Tibial artery (tissue), 4 donors: Measurements from ENCODE around the gene VWA7.

ENCODE experiments used
- DNase-seq, 2 donors: peaks; one replicate each; pipeline ENCODE4 v3.0.0-alpha.2; 2019
- H3K27ac ChIP-seq, 2 donors: fragments of 200-600 bp; sonication (generic) in 1 of 2; 1 replicate in 1 of 2; 2 replicates in 1 of 2; pipeline ENCODE4 v1.5.1; 2018 to 2019; ENCODE audit warnings: mild to moderate bottlenecking in 1 of 2
- H3K27me3 ChIP-seq, 2 donors: fragments of 200-600 bp; sonication (generic) in 1 of 2; one replicate each; pipeline versions ENCODE4 v1.5.1 to v1.6.0; 2016 to 2019
- H3K36me3 ChIP-seq, 3 donors: fragments of 200-600 bp; sonication (generic) in 2 of 3; one replicate each; pipeline ENCODE4 v1.5.1; 2016 to 2019; ENCODE audit warnings: mild to moderate bottlenecking in 2 of 3
- H3K4me1 ChIP-seq, 4 donors: fragments of 200-600 bp; sonication (generic) in 2 of 4; 1 replicate in 3 of 4; 2 replicates in 1 of 4; pipeline ENCODE4 v1.5.1; 2016 to 2019
- H3K4me3 ChIP-seq, 2 donors: fragments of 200-600 bp; sonication (generic) in 1 of 2; 1 replicate in 1 of 2; 2 replicates in 1 of 2; pipeline ENCODE4 v1.5.1; 2018 to 2019; ENCODE audit warnings: mild to moderate bottlenecking in 2 of 2
- H3K9me3 ChIP-seq, 3 donors: fragments of 200-600 bp; sonication (generic) in 1 of 3; one replicate each; pipeline ENCODE4 v1.5.1; 2016 to 2019
- intact Hi-C: fragments of 100-400 bp; cut with DNase I; formaldehyde crosslinking; loops from one replicate; pipeline ENCODE4 v1.15.0; 2023; ENCODE audit warnings: low total_unique reads
- TF ChIP-seq, protein P1 (sequence below), 2 experiments: fragments of 200-600 bp in 1 of 2; fragments of 450-650 bp in 1 of 2; IDR thresholded peaks; one replicate each; pipeline ENCODE4 v1.5.1; 2017 to 2019; ENCODE audit warnings: antibody characterized with exemption in 2 of 2, mild to moderate bottlenecking in 1 of 2, moderate library complexity in 1 of 2

The VWA7 gene

GRCh38 chr6:31717499-31718222, 59.5 kb downstream of the VWA7 start:
- intact Hi-C loops = no loop called here
- TF ChIP-seq, protein P1, sequence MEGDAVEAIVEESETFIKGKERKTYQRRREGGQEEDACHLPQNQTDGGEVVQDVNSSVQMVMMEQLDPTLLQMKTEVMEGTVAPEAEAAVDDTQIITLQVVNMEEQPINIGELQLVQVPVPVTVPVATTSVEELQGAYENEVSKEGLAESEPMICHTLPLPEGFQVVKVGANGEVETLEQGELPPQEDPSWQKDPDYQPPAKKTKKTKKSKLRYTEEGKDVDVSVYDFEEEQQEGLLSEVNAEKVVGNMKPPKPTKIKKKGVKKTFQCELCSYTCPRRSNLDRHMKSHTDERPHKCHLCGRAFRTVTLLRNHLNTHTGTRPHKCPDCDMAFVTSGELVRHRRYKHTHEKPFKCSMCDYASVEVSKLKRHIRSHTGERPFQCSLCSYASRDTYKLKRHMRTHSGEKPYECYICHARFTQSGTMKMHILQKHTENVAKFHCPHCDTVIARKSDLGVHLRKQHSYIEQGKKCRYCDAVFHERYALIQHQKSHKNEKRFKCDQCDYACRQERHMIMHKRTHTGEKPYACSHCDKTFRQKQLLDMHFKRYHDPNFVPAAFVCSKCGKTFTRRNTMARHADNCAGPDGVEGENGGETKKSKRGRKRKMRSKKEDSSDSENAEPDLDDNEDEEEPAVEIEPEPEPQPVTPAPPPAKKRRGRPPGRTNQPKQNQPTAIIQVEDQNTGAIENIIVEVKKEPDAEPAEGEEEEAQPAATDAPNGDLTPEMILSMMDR (IDR thresholded peaks at IDR 0.05) = no peak
- H3K4me1 ChIP-seq = no peaks in the 10 kb centered on the region
- no peak overlapping the region for H3K4me3 ChIP-seq
- no peak for DNase-seq
- peaks cover 0 to 1% of the 10 kb centered on the region in 2 donors for H3K27me3 ChIP-seq
- no peaks in the 10 kb centered on the region for H3K9me3 ChIP-seq
- H3K27ac ChIP-seq = no peak overlapping the region
- no peaks in the 10 kb centered on the region for H3K36me3 ChIP-seq
